H9 (cell line): ENCODE measurements around the gene JAKMIP3. TPM values are rescaled to one million over a fixed set of nuclear protein-coding genes. Genes with fewer than 3 reads are reported as not detected.

Source experiments
- DNase-seq: peaks from one replicate; pipeline ENCODE4 v3.0.0-alpha.2; 2017
- H2AFZ ChIP-seq: one replicate; pipeline ENCODE4 v1.6.1; 2013; ENCODE audit warnings: mild to moderate bottlenecking, low read length, control low read depth, moderate library complexity
- H2AK5ac ChIP-seq: 2 replicates; pipeline ENCODE4 v1.6.1; 2013; ENCODE audit warnings: low read length, control low read depth, mixed read lengths; ENCODE audit not compliant: insufficient read length
- H2BK120ac ChIP-seq: one replicate; pipeline ENCODE4 v1.6.1; 2013; ENCODE audit warnings: low read depth, mild to moderate bottlenecking, low read length, control low read depth, inconsistent platforms; ENCODE audit not compliant: poor library complexity, severe bottlenecking
- H2BK12ac ChIP-seq: 2 replicates; pipeline ENCODE4 v1.6.1; 2013; ENCODE audit warnings: low read length, control low read depth, mixed read lengths, low read depth; ENCODE audit not compliant: insufficient read length
- H2BK15ac ChIP-seq: 2 replicates; pipeline ENCODE4 v1.6.1; 2013; ENCODE audit warnings: low read depth, low read length, control low read depth
- H2BK20ac ChIP-seq: one replicate; pipeline ENCODE4 v1.6.1; 2013; ENCODE audit warnings: low read depth, mild to moderate bottlenecking, low read length, control low read depth, inconsistent platforms; ENCODE audit not compliant: poor library complexity, severe bottlenecking
- H2BK5ac ChIP-seq: 2 replicates; pipeline ENCODE4 v1.6.1; 2013; ENCODE audit warnings: low read length, control low read depth, mixed read lengths; ENCODE audit not compliant: insufficient read length
- H3K14ac ChIP-seq: 2 replicates; pipeline ENCODE4 v1.6.1; 2013; ENCODE audit warnings: low read length, control low read depth; ENCODE audit not compliant: insufficient read depth
- H3K18ac ChIP-seq: 2 replicates; pipeline ENCODE4 v1.6.1; 2013; ENCODE audit warnings: low read depth, mild to moderate bottlenecking, mixed read lengths, low read length, control low read depth; ENCODE audit not compliant: insufficient read length
- H3K23ac ChIP-seq: 2 replicates; pipeline ENCODE4 v1.6.1; 2013; ENCODE audit warnings: low read length, control low read depth, mixed read lengths, low read depth; ENCODE audit not compliant: insufficient read length
- H3K23me2 ChIP-seq: 2 replicates; pipeline ENCODE4 v1.6.1; 2013; ENCODE audit warnings: low read depth, mild to moderate bottlenecking, mixed read lengths, low read length, control low read depth; ENCODE audit not compliant: insufficient read length, poor library complexity, severe bottlenecking
- H3K27ac ChIP-seq: 2 replicates; pipeline ENCODE4 v1.5.1; 2013; ENCODE audit warnings: low read length, control low read depth, mixed read lengths, low read depth; ENCODE audit not compliant: insufficient read length
- H3K27me3 ChIP-seq: 2 replicates; pipeline ENCODE4 v1.6.1; 2013; ENCODE audit warnings: low read length, control low read depth, inconsistent platforms; ENCODE audit not compliant: insufficient read depth
- H3K4ac ChIP-seq: 2 replicates; pipeline ENCODE4 v1.6.1; 2013; ENCODE audit warnings: low read depth, mild to moderate bottlenecking, control low read depth, inconsistent platforms, low read length, moderate library complexity
- H3K4me1 ChIP-seq: 2 replicates; pipeline ENCODE4 v1.6.1; 2013; ENCODE audit warnings: low read length, control low read depth, inconsistent platforms; ENCODE audit not compliant: insufficient read depth
- H3K4me2 ChIP-seq: 2 replicates; pipeline ENCODE4 v1.6.1; 2013; ENCODE audit warnings: low read length, control low read depth, mixed read lengths; ENCODE audit not compliant: insufficient read length, insufficient read depth
- H3K56ac ChIP-seq: 2 replicates; pipeline ENCODE4 v1.6.1; 2013; ENCODE audit warnings: low read depth, mild to moderate bottlenecking, mixed read lengths, low read length, control low read depth; ENCODE audit not compliant: insufficient read length
- H3K79me1 ChIP-seq: 2 replicates; pipeline ENCODE4 v1.6.1; 2013; ENCODE audit warnings: low read depth, mild to moderate bottlenecking, moderate library complexity, low read length, control low read depth, inconsistent platforms; ENCODE audit not compliant: insufficient read depth, poor library complexity, severe bottlenecking
- H3K79me2 ChIP-seq: 2 replicates; pipeline ENCODE4 v1.6.1; 2013; ENCODE audit warnings: low read length, control low read depth, inconsistent platforms; ENCODE audit not compliant: insufficient read depth
- H3K9ac ChIP-seq: 2 replicates; pipeline ENCODE4 v1.6.1; 2013; ENCODE audit warnings: low read length, control low read depth, mixed read lengths; ENCODE audit not compliant: insufficient read length; ENCODE audit errors: extremely low read depth
- H3K9me3 ChIP-seq: one replicate; pipeline ENCODE4 v1.6.1; 2013; ENCODE audit warnings: low read depth, low read length, inconsistent platforms; ENCODE audit not compliant: control insufficient read depth
- H3T11ph ChIP-seq: one replicate; pipeline ENCODE4 v1.6.1; 2013; ENCODE audit warnings: mild to moderate bottlenecking, low read length, control low read depth, inconsistent platforms
- H4K20me1 ChIP-seq: one replicate; pipeline ENCODE4 v1.6.1; 2013; ENCODE audit not compliant: control insufficient read depth, insufficient read length, insufficient read depth
- H4K5ac ChIP-seq: 2 replicates; pipeline ENCODE4 v1.6.1; 2013; ENCODE audit warnings: low read depth, mild to moderate bottlenecking, mixed read lengths, low read length, control low read depth; ENCODE audit not compliant: insufficient read length
- H4K8ac ChIP-seq: replicated peaks from 2 replicates; pipeline ENCODE4 v1.6.1; 2013; ENCODE audit warnings: low read length, control low read depth, mixed read lengths, low read depth; ENCODE audit not compliant: insufficient read length
- H4K91ac ChIP-seq: 2 replicates; pipeline ENCODE4 v1.6.1; 2013; ENCODE audit warnings: low read depth, mild to moderate bottlenecking, moderate library complexity, mixed read lengths, low read length, control low read depth; ENCODE audit not compliant: insufficient read length
- H3K27ac Mint-ChIP-seq, 3 experiments: 2 replicates in 2 of 3; 3 replicates in 1 of 3; pipeline ENCODE4 v1.8.0; 2020 to 2021; ENCODE audit warnings: mixed read lengths in 3 of 3, mild to moderate bottlenecking in 1 of 3, moderate library complexity in 1 of 3
- H3K27me3 Mint-ChIP-seq: 2 replicates; pipeline ENCODE4 v1.8.0; 2021; ENCODE audit warnings: low read depth, mild to moderate bottlenecking, moderate library complexity, mixed read lengths
- H3K36me3 Mint-ChIP-seq, 3 experiments: 2 replicates in 2 of 3; 3 replicates in 1 of 3; pipeline ENCODE4 v1.8.0; 2020 to 2021; ENCODE audit warnings: low read depth in 3 of 3, mixed read lengths in 3 of 3; ENCODE audit not compliant: insufficient read depth in 1 of 3
- H3K4me1 Mint-ChIP-seq, 2 experiments: 2 replicates each; pipeline ENCODE4 v1.8.0; 2020; ENCODE audit warnings: mixed read lengths in 2 of 2
- H3K4me3 Mint-ChIP-seq, 2 experiments: 2 replicates in 1 of 2; 3 replicates in 1 of 2; pipeline ENCODE4 v1.8.0; 2020 to 2021; ENCODE audit warnings: mild to moderate bottlenecking in 2 of 2, mixed read lengths in 2 of 2, moderate library complexity in 1 of 2
- H3K9me3 Mint-ChIP-seq, 2 experiments: 2 replicates in 1 of 2; 3 replicates in 1 of 2; pipeline ENCODE4 v1.8.0; 2020; ENCODE audit warnings: mild to moderate bottlenecking in 2 of 2, mixed read lengths in 2 of 2, moderate library complexity in 1 of 2
- CTCF ChIP-seq: fragments of 200-600 bp; sonication (generic); conservative IDR thresholded peaks from 3 replicates; pipeline ENCODE4 v1.8.0; 2021; ENCODE audit warnings: antibody characterized with exemption, mild to moderate bottlenecking
- WGBS: extraction: QIAGEN DNeasy Blood & Tissue Kit; methylation state at CpG from one replicate; pipeline ENCODE4 v1.1.7; 2013; ENCODE audit warnings: missing lambda C conversion rate, low lambda C conversion rate, mixed read lengths; ENCODE audit not compliant: insufficient read length; ENCODE audit errors: extremely low coverage; 5-methylcytosine and 5-hydroxymethylcytosine counted together
- total RNA-seq: library from RNA; stranded (reverse); gene quantifications from 2 replicates; pipeline ENCODE4 v1.2.1, GENCODE V29; 2021

The JAKMIP3 gene
- total RNA-seq, 1 experiment from 2014 or later: 0.50 TPM

- Histone ChIP-seq H3K4me1 (no peaks in the 10 kb centered on the region), H4K8ac (no peak overlapping the region), H2BK12ac (no peak overlapping the region), H3K18ac (no peak overlapping the region), H2BK5ac (no peak overlapping the region), H4K20me1 (no peaks in the 10 kb centered on the region), H3K27me3 (no peaks in the 10 kb centered on the region), H3K23ac (no peak overlapping the region), H3K4me2 (no peak overlapping the region), H3K14ac (no peak overlapping the region; the same call in 1 of the 2 replicates), H3K79me2 (no peaks in the 10 kb centered on the region), H2AFZ (no peak overlapping the region), H4K5ac (no peak overlapping the region), H3K56ac (no peak overlapping the region), H3K79me1 (no peaks in the 10 kb centered on the region), H3K4ac (no peak overlapping the region), H3T11ph (no peak overlapping the region), H3K9me3 (no peaks in the 10 kb centered on the region), H4K91ac (no peak overlapping the region), H2BK20ac (no peak overlapping the region), H3K23me2 (no peaks in the 10 kb centered on the region), H3K9ac (no peak overlapping the region), H2BK120ac (no peak overlapping the region), H3K27ac (no peak overlapping the region), H2AK5ac (no peak overlapping the region), H2BK15ac (no peak overlapping the region)
- DNase-seq: no peak
- Mint-ChIP-seq H3K27me3 (peaks cover 12% of the 10 kb centered on the region), H3K9me3 (peaks cover 19 to 22% of the 10 kb centered on the region in 2 experiments), H3K4me1 (peaks cover 8 to 10% of the 10 kb centered on the region in 2 experiments; a peak in 2 of 4 replicates), H3K4me3 (no peak overlapping the region), H3K27ac (no peak overlapping the region), H3K36me3 (peaks cover 4 to 8% (median 6%) of the 10 kb centered on the region in 3 experiments; a peak in 6 of 7 replicates)
- WGBS: no CpG with 5 or more reads among the region's 21 CpGs
- TF ChIP-seq CTCF: no peak
Observed at GRCh38 chr10:132057191-132057681, 8.5 kb upstream of the JAKMIP3 start.
